Panc1 (cell line): Measurements from ENCODE around the gene RIPPLY3.

Source experiments
- CTCF ChIP-seq: fragments of 450-650 bp; IDR thresholded peaks from 2 replicates; pipeline ENCODE4 v1.5.1; 2017; ENCODE audit warnings: mild to moderate bottlenecking
- REST ChIP-seq, 2 experiments: IDR thresholded peaks; 2 replicates each; pipeline ENCODE4 v1.6.1; 2011 to 2012; ENCODE audit warnings: low read depth in 2 of 2, control low read depth in 1 of 2, low read length in 1 of 2, mild to moderate bottlenecking in 1 of 2, moderate library complexity in 1 of 2; ENCODE audit not compliant: insufficient read depth in 1 of 2

DNA sequence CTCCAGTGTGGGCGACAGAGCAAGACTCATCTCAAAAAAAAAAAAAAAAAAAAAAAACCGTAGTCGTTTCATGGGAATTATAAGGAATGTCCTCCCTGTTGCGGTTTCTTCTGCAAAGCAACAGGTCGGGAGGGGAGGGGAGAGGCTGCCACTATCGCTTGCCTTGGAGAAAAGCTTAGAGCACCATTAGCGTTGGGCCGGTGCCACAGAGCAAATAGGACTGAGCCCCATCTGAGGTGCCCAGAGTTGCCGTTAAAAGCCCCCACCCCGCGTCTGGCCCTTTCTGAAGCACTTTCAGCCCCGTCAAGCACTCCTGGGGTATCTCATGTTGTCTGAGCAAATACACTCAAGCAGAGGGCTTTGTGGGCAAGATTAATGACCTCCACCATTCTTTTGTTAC lies 2.2 kb downstream of the RIPPLY3 start:
- no peak for TF ChIP-seq CTCF
- TF ChIP-seq REST (IDR thresholded peaks at IDR 0.05; ENCODE audit: insufficient read depth in 1 of 2, low read depth in 2 of 2, low read length in 1 of 2), result no peak
